Measurements from ENCODE around the gene SCN5A. TPM values are rescaled to one million over a fixed set of nuclear protein-coding genes. Genes with fewer than 3 reads are reported as not detected.

Gene SCN5A
- total RNA-seq, 1 donor from 2014 or later, result 239 TPM

- H3K4me3 ChIP-seq, result no peak overlapping the region
- TF ChIP-seq, protein P1, sequence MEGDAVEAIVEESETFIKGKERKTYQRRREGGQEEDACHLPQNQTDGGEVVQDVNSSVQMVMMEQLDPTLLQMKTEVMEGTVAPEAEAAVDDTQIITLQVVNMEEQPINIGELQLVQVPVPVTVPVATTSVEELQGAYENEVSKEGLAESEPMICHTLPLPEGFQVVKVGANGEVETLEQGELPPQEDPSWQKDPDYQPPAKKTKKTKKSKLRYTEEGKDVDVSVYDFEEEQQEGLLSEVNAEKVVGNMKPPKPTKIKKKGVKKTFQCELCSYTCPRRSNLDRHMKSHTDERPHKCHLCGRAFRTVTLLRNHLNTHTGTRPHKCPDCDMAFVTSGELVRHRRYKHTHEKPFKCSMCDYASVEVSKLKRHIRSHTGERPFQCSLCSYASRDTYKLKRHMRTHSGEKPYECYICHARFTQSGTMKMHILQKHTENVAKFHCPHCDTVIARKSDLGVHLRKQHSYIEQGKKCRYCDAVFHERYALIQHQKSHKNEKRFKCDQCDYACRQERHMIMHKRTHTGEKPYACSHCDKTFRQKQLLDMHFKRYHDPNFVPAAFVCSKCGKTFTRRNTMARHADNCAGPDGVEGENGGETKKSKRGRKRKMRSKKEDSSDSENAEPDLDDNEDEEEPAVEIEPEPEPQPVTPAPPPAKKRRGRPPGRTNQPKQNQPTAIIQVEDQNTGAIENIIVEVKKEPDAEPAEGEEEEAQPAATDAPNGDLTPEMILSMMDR (IDR thresholded peaks at IDR 0.05; ENCODE audit: borderline replicate concordance), result no peak
- no peaks in the 10 kb centered on the region for H3K9me3 ChIP-seq (replicated peaks)
- intact Hi-C loops (cut with micrococcal nuclease), result no loop called here
- no peaks in the 10 kb centered on the region for H3K27me3 ChIP-seq (ENCODE audit: low read depth)
- peak overlapping the region; percentile 92 for H3K27ac ChIP-seq (replicated peaks)
- no peak for DNase-seq
- peaks cover 55% of the 10 kb centered on the region for H3K4me1 ChIP-seq
- peaks cover 5% of the 10 kb centered on the region for H3K36me3 ChIP-seq
These were observed 35.4 kb downstream of the SCN5A start for GRCh38 chr3:38614091-38614490.

GRCh38 chr3:38613426-38613825 is 36.1 kb downstream of the SCN5A start:
- H3K27ac ChIP-seq (replicated peaks), result peak overlapping the region; percentile 92
- TF ChIP-seq, protein P1 (IDR thresholded peaks at IDR 0.05; ENCODE audit: borderline replicate concordance), result no peak
- peaks cover 12% of the 10 kb centered on the region for H3K36me3 ChIP-seq
- no peak for DNase-seq
- H3K4me1 ChIP-seq, result peaks cover 48% of the 10 kb centered on the region
- H3K4me3 ChIP-seq, result no peak overlapping the region
- H3K9me3 ChIP-seq (replicated peaks), result no peaks in the 10 kb centered on the region
- H3K27me3 ChIP-seq (ENCODE audit: low read depth), result no peaks in the 10 kb centered on the region
- intact Hi-C loops (cut with micrococcal nuclease), result no loop called here

DNA sequence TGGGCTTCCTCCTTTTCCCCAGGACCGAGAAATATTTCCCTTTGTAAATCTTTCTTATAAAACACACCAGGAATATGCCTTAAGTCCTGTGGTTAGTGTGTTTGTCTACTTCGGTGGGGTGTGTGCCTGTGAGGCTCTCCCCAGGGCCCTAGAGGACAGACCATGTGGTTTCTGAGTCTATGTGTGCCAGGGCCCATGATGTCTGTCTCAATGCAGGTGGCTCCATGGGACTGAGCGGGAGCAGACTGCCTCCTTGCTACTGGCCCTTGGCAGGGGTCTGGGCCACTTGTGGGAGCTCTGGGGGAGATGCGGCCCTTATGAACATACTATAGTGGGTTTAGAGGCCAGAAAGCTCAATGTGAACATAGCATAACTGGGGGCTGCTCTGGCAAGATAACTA is 37.6 kb downstream of the SCN5A start:
- H3K4me1 ChIP-seq, result peaks cover 33% of the 10 kb centered on the region
- H3K27me3 ChIP-seq (ENCODE audit: low read depth), result no peaks in the 10 kb centered on the region
- peak overlapping the region; percentile 12 for H3K27ac ChIP-seq (replicated peaks)
- H3K36me3 ChIP-seq, result peaks cover 26% of the 10 kb centered on the region
- TF ChIP-seq, protein P1 (IDR thresholded peaks at IDR 0.05; ENCODE audit: borderline replicate concordance), result no peak
- intact Hi-C loops (cut with micrococcal nuclease), result no loop called here
- H3K9me3 ChIP-seq (replicated peaks), result no peaks in the 10 kb centered on the region
- DNase-seq, result no peak
- H3K4me3 ChIP-seq, result no peak overlapping the region

GRCh38 chr3:38610934-38611333 is 38.6 kb downstream of the SCN5A start:
- Histone ChIP-seq H3K4me1 (peaks cover 26% of the 10 kb centered on the region), H3K27me3 (ENCODE audit: low read depth) (no peaks in the 10 kb centered on the region), H3K4me3 (no peak overlapping the region), H3K27ac (replicated peaks) (no peak overlapping the region), H3K36me3 (peaks cover 36% of the 10 kb centered on the region), H3K9me3 (replicated peaks) (no peaks in the 10 kb centered on the region)
- intact Hi-C loops (cut with micrococcal nuclease), result no loop called here
- no peak for DNase-seq
- TF ChIP-seq, protein P1 (IDR thresholded peaks at IDR 0.05; ENCODE audit: borderline replicate concordance), result no peak

DNA sequence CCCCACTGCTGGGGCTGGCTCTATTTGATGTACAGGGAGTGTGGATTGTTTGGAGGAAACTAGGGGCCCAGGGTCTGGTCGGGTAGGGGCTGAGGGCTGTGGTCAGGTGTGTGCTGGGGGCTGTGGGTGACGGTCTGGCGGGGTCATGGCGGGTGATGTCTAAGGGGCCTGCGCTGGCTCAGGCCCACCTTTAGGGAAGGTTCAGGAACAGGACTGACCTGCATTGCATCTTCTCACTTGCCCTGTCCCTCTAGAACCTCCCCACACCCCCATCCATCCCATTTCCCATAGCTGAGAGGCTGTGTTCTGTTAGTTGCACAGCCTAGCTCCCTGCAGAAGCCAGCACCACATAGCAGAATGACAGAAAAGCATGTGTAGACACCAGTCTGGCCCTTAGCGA is 39.1 kb downstream of the SCN5A start:
- H3K27me3 ChIP-seq (ENCODE audit: low read depth), result no peaks in the 10 kb centered on the region
- TF ChIP-seq, protein P1 (IDR thresholded peaks at IDR 0.05; ENCODE audit: borderline replicate concordance), result no peak
- no peaks in the 10 kb centered on the region for H3K9me3 ChIP-seq (replicated peaks)
- DNase-seq, result no peak
- no peak overlapping the region for H3K4me3 ChIP-seq
- intact Hi-C loops (cut with micrococcal nuclease), result no loop called here
- no peak overlapping the region for H3K27ac ChIP-seq (replicated peaks)
- peaks cover 39% of the 10 kb centered on the region for H3K36me3 ChIP-seq
- peaks cover 21% of the 10 kb centered on the region for H3K4me1 ChIP-seq

Data from left ventricle myocardium inferior (tissue), 1 donor.